Esophagus muscularis mucosa (tissue), 3 donors: Measurements from ENCODE around the gene DNAH7.

Experiments
- POLR2A ChIP-seq: fragments of 450-650 bp; IDR thresholded peaks from one replicate; pipeline ENCODE4 v1.6.1; 2017; ENCODE audit warnings: antibody characterized with exemption, moderate library complexity, mild to moderate bottlenecking, low read depth
- POLR2AphosphoS5 ChIP-seq, 2 donors: sonication (generic); formaldehyde crosslinking; IDR thresholded peaks; one replicate each; pipeline ENCODE4 v1.6.1; 2017; ENCODE audit warnings: antibody characterized with exemption in 2 of 2
- TF ChIP-seq, protein P1 (sequence below), 3 experiments: fragments of 200-600 bp in 2 of 3; fragments of 450-650 bp in 1 of 3; sonication (generic) in 2 of 3; IDR thresholded peaks; one replicate each; pipeline ENCODE4 v1.5.1; 2017 to 2019; ENCODE audit warnings: antibody characterized with exemption in 3 of 3, mild to moderate bottlenecking in 2 of 3, moderate library complexity in 1 of 3

DNA sequence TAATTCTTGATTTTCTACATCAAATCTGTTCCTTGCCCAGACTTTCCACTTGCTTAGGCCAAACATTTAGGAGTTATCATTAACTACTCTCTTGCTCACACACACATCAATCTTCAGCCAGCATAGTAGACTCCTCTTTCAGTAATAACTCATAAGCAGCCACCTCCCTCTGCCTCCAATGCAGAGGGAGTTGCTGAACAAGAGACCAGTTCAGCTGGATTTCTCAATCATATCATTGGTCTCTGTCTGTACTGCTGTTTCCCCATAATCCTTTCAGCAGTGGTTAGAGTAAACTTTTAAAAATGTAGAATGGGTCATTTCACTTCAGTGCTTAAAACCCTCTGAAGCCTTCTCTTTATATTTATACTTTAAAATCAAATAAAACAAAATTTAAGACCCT is 298.7 kb downstream of the DNAH7 start:
- TF ChIP-seq POLR2A (no peak), POLR2AphosphoS5 (IDR thresholded peaks at IDR 0.05) (no peak)
- TF ChIP-seq, protein P1, sequence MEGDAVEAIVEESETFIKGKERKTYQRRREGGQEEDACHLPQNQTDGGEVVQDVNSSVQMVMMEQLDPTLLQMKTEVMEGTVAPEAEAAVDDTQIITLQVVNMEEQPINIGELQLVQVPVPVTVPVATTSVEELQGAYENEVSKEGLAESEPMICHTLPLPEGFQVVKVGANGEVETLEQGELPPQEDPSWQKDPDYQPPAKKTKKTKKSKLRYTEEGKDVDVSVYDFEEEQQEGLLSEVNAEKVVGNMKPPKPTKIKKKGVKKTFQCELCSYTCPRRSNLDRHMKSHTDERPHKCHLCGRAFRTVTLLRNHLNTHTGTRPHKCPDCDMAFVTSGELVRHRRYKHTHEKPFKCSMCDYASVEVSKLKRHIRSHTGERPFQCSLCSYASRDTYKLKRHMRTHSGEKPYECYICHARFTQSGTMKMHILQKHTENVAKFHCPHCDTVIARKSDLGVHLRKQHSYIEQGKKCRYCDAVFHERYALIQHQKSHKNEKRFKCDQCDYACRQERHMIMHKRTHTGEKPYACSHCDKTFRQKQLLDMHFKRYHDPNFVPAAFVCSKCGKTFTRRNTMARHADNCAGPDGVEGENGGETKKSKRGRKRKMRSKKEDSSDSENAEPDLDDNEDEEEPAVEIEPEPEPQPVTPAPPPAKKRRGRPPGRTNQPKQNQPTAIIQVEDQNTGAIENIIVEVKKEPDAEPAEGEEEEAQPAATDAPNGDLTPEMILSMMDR (IDR thresholded peaks at IDR 0.05): no peak
